Erythroblast (primary cell): ENCODE measurements around the gene ZG16.

Experiments used
- GATA1 ChIP-seq: IDR thresholded peaks from 2 replicates; pipeline ENCODE4 v1.6.1; 2011; ENCODE audit warnings: low read depth, mild to moderate bottlenecking, control low read depth, low read length, moderate library complexity
- POLR2A ChIP-seq: IDR thresholded peaks from 2 replicates; pipeline ENCODE4 v1.6.1; 2011; ENCODE audit warnings: mild to moderate bottlenecking, low read length

- TF ChIP-seq POLR2A: no peak
- no peak for TF ChIP-seq GATA1
These were observed 12.7 kb upstream of the ZG16 start for GRCh38 chr16:29765167-29766032.
